GM12875 (cell line): ENCODE measurements around the gene PDE6A.

ENCODE experiments used
- H3K4me3 ChIP-seq: one replicate; pipeline ENCODE4 v1.5.1; 2011; ENCODE audit warnings: low read depth, low read length, control low read depth
- TF ChIP-seq, protein P1 (sequence below): IDR thresholded peaks from 2 replicates; pipeline ENCODE4 v1.5.1; 2011; ENCODE audit warnings: low read depth, mild to moderate bottlenecking, control low read depth, inconsistent platforms, low read length, moderate library complexity, borderline replicate concordance; ENCODE audit not compliant: insufficient read depth

The PDE6A gene

DNA sequence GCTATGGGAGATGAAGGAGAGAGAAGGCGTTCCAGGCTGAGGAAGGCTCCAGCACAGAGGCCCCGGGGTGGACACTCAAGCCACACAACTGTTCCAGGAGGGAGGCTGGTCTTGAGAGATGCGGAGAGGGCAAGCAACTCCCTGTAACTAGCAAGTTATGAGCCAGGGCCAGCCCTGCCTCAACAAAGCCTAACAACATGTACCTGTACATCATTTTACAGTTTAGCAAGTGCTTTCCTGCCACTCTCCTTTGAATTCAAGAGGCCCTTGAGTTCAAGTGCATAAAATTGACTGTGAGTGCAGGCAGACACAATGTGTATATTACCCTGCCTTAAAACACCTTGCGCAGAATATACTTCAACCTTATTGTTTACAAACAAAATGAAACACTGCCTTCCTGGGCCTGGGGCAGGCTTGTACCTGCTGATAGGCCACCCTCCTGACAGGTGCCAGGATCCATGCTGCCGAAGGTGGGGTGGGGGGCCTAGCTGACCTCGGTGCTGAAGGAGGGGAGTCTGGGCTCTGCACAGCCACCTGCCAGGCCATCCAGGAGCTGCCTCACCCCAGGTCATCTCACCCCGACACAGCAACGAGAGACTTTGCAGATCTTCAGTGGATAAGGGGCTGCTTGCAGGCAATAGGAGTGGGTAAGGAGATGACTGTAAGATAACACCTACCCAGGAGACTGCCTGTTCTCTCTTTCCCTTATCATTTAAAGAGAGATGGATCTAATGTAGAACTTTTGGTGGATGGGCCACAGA, 134.5 kb downstream of the PDE6A start:
- TF ChIP-seq, protein P1, sequence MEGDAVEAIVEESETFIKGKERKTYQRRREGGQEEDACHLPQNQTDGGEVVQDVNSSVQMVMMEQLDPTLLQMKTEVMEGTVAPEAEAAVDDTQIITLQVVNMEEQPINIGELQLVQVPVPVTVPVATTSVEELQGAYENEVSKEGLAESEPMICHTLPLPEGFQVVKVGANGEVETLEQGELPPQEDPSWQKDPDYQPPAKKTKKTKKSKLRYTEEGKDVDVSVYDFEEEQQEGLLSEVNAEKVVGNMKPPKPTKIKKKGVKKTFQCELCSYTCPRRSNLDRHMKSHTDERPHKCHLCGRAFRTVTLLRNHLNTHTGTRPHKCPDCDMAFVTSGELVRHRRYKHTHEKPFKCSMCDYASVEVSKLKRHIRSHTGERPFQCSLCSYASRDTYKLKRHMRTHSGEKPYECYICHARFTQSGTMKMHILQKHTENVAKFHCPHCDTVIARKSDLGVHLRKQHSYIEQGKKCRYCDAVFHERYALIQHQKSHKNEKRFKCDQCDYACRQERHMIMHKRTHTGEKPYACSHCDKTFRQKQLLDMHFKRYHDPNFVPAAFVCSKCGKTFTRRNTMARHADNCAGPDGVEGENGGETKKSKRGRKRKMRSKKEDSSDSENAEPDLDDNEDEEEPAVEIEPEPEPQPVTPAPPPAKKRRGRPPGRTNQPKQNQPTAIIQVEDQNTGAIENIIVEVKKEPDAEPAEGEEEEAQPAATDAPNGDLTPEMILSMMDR, result no peak
- H3K4me3 ChIP-seq, result no peak overlapping the region

DNA sequence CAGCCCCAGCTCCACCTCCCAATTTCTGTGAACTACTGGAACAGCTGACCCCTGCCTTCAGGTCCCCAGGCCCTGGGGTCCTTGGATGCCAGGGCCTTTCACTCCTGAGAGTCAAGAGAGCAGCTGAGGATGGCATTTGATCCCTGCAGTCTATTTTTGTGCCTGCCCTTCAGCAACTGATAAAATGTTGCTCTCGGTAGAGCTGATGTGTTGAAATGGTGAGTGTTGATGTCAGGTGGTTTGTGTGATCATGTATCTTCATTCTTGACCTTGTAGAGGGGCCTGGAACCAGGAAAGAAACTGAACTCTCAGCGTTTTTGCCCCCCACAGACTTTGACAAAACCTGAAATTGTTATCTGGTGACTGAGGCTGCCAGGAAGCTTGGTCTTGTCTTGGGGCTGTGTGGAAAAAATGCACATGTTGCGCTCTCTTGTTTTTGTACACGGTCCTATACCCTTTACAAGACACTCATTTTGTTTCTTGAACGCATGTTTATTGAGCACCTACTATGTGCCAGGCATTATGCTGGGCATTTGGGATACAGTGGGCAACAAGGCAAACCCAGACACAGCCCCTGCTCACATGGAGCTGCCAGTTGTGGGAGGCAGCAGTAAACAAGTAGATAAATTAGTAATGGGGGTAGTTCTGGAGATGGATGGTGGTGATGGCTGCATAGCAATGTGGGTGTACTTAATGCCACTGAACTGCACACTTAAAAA, 136.2 kb downstream of the PDE6A start:
- TF ChIP-seq, protein P1, result no peak

More for the DNA sequence above, 136.2 kb downstream of the PDE6A start:
- H3K4me3 ChIP-seq, result no peak overlapping the region
